Stimulated activated CD8-positive, alpha-beta memory T cell treated with anti-CD3 and anti-CD28 coated beads, Interleukin-12 subunit alpha, Interleukin-12 subunit beta, amount 100 ng/mL, for 24 hours (primary cell): ENCODE results near the gene SIGLECL1.
"Not testable (repeated sequence)": the region's sequence is repeated elsewhere in the genome, so short reads cannot be mapped to it uniquely, and the experiment has no call there.

ENCODE experiments used
- DNase-seq: peaks from one replicate; pipeline ENCODE4 v3.0.0-alpha.2; 2020; ENCODE audit errors: extremely low read depth

Gene SIGLECL1

GRCh38 chr19:51250786-51251467 lies at the start of gene SIGLECL1:
TSS of gene SIGLECL1 (plus strand) at chr19:51251080. CDS start at chr19:51264073, 12,993 bp downstream.
- DNase-seq = no peak

- DNase-seq = no peak
Observed at GRCh38 chr19:51201712-51202111, 49.2 kb upstream of the SIGLECL1 start.

GRCh38 chr19:51203916-51204315 lies 47.0 kb upstream of the SIGLECL1 start:
- DNase-seq = no peak

- no peak for DNase-seq
Observed at GRCh38 chr19:51204321-51204720, 46.6 kb upstream of the SIGLECL1 start.

- DNase-seq = no peak
Observed at GRCh38 chr19:51207747-51208146, 43.1 kb upstream of the SIGLECL1 start.

- no peak for DNase-seq
Observed at GRCh38 chr19:51210191-51210784, 40.6 kb upstream of the SIGLECL1 start.

GRCh38 chr19:51210874-51211361 lies 40.0 kb upstream of the SIGLECL1 start:
- DNase-seq = not testable (repeated sequence)

- no peak for DNase-seq
Observed at GRCh38 chr19:51211833-51212232, 39.0 kb upstream of the SIGLECL1 start.

GRCh38 chr19:51219307-51219706 lies 31.6 kb upstream of the SIGLECL1 start:
- no peak for DNase-seq

GRCh38 chr19:51219971-51220370 lies 30.9 kb upstream of the SIGLECL1 start:
- no peak for DNase-seq

- DNase-seq = no peak
Observed at GRCh38 chr19:51220996-51221395, 29.9 kb upstream of the SIGLECL1 start.

- no peak for DNase-seq
Observed at GRCh38 chr19:51224163-51224641, 26.7 kb upstream of the SIGLECL1 start.

GRCh38 chr19:51224898-51225393 lies 25.9 kb upstream of the SIGLECL1 start, which contains the start of gene CD33:
TSS of gene CD33 (plus strand) at chr19:51225080. CDS start at chr19:51225119, 39 bp downstream.
- DNase-seq = not testable (repeated sequence)

- DNase-seq = no peak
Observed at GRCh38 chr19:51226067-51226466, 24.8 kb upstream of the SIGLECL1 start.

- DNase-seq = no peak
Observed at GRCh38 chr19:51227326-51227725, 23.6 kb upstream of the SIGLECL1 start.

GRCh38 chr19:51227966-51228365 lies 22.9 kb upstream of the SIGLECL1 start:
- DNase-seq = no peak

GRCh38 chr19:51240866-51241265 lies 10.0 kb upstream of the SIGLECL1 start:
- no peak for DNase-seq

- no peak for DNase-seq
Observed at GRCh38 chr19:51242881-51243630, 7.8 kb upstream of the SIGLECL1 start.

- DNase-seq = no peak
Observed at GRCh38 chr19:51246164-51246552, 4.7 kb upstream of the SIGLECL1 start.

- no peak for DNase-seq
Observed at GRCh38 chr19:51247972-51248590, 2.8 kb upstream of the SIGLECL1 start.

- DNase-seq = no peak
Observed at GRCh38 chr19:51251468-51251820, 564 bp downstream of the SIGLECL1 start.
